ENCODE measurements around the gene ADCY1. TPM values are rescaled to one million over a fixed set of nuclear protein-coding genes. Genes with fewer than 3 reads are reported as not detected.

ADCY1 gene
- total RNA-seq, 4 donors from 2014 or later = 2.5 to 9.0 (median 5.6) TPM

GRCh38 chr7:45563401-45563800 is 10.8 kb upstream of the ADCY1 start:
- TF ChIP-seq CTCF (IDR thresholded peaks at IDR 0.05) (no peak), POLR2A (IDR thresholded peaks at IDR 0.05) (no peak), EP300 (IDR thresholded peaks at IDR 0.05) (no peak)
- H3K9me3 ChIP-seq = peaks cover 0 to 12% (median 0%) of the 10 kb centered on the region in 4 donors
- no peaks in the 10 kb centered on the region for H3K36me3 ChIP-seq
- no peaks in the 10 kb centered on the region for H3K27me3 ChIP-seq
- no peak overlapping the region for H3K4me3 ChIP-seq
- no peak for DNase-seq (ENCODE audit: low spot score in 2 of 2)
- no peak overlapping the region for H3K27ac ChIP-seq
- peaks cover 0 to 19% (median 0%) of the 10 kb centered on the region in 4 donors for H3K4me1 ChIP-seq
- WGBS, 2 donors = 91 to 94% methylated on average over 2 of the region's 2 CpGs

DNA sequence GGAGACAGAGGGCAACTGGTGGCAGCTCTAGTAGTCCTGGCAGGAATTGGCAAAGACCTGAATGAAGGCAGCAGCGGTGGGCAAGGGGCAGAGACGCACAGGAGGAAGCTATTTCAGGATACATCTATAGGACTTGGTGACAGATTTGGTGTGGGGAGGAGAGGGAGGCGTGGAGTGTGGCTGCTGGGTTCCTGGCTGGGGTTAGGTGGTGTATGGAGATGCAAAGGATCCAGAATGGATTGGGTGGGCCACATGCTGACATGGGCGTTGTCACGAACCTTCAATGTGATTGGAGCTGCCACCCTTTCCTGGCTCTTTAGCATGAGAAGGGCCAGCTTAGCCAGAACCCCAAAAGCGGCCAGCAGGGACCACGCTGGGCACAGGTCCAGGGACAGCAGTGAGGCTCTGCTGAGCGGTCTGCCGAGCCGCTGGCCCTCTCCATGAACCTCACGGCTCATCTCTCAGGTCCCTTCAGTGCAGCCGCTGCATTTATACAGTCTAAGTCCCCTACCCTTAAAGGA is 10.2 kb upstream of the ADCY1 start:
- H3K4me3 ChIP-seq = no peak overlapping the region
- no peaks in the 10 kb centered on the region for H3K27me3 ChIP-seq
- peaks cover 0 to 19% (median 0%) of the 10 kb centered on the region in 4 donors for H3K4me1 ChIP-seq
- peaks cover 0 to 12% (median 0%) of the 10 kb centered on the region in 4 donors for H3K9me3 ChIP-seq
- no peak for DNase-seq (ENCODE audit: low spot score in 2 of 2)
- no peaks in the 10 kb centered on the region for H3K36me3 ChIP-seq
- H3K27ac ChIP-seq = no peak overlapping the region
- WGBS, 2 donors = 48 to 52% methylated on average over 12 of the region's 12 CpGs
- TF ChIP-seq CTCF (IDR thresholded peaks at IDR 0.05) (no peak), POLR2A (IDR thresholded peaks at IDR 0.05) (no peak), EP300 (IDR thresholded peaks at IDR 0.05) (no peak)

- H3K4me3 ChIP-seq = no peak overlapping the region
- no peaks in the 10 kb centered on the region for H3K27me3 ChIP-seq
- no peaks in the 10 kb centered on the region for H3K36me3 ChIP-seq
- peaks cover 0 to 19% (median 0%) of the 10 kb centered on the region in 4 donors for H3K4me1 ChIP-seq
- peaks cover 0 to 12% (median 0%) of the 10 kb centered on the region in 4 donors for H3K9me3 ChIP-seq
- no peak for DNase-seq (ENCODE audit: low spot score in 2 of 2)
- no peak overlapping the region for H3K27ac ChIP-seq
- no peak for TF ChIP-seq POLR2A (IDR thresholded peaks at IDR 0.05)
- WGBS, 2 donors = 26 to 32% methylated on average over 8 of the region's 8 CpGs
Measured at GRCh38 chr7:45564485-45564884, 9.7 kb upstream of the ADCY1 start.

DNA sequence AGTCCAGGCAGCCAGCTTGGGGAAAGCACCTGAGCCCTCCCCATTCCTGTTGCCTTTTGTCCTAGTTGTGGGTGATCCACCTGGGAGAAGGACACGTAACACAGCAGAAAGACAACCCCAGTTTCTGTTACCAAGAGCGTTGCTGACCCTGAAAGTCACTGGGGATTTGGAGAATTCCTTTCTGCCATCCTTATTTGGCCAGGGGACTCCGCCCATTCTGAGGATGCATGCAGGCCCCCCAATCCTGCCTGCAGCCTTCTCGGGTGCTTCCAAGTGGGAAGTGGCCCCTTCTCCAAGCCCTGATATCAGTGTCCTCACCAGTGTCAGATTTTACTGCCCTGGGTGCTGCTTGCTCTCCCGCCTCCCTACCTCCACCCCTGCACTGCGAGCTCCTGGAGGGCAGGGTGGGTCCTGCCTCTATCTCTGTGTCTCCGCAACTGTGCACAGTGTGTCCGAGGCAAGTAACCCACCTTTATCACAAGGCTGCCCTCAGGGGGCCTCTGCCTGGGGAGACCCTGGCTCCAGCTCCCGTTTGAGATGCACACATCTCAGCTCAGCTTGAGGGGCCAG is 9.2 kb upstream of the ADCY1 start:
- TF ChIP-seq POLR2A (IDR thresholded peaks at IDR 0.05) (no peak), CTCF (IDR thresholded peaks at IDR 0.05) (no peak), EP300 (IDR thresholded peaks at IDR 0.05) (no peak)
- H3K27ac ChIP-seq = no peak overlapping the region
- DNase-seq (ENCODE audit: low spot score in 2 of 2) = no peak
- H3K36me3 ChIP-seq = no peaks in the 10 kb centered on the region
- 66 to 68% methylated on average over 9 of the region's 9 CpGs for WGBS, 2 donors
- H3K9me3 ChIP-seq = peaks cover 0 to 8% (median 0%) of the 10 kb centered on the region in 4 donors
- H3K27me3 ChIP-seq = no peaks in the 10 kb centered on the region
- H3K4me1 ChIP-seq = peaks cover 0 to 19% (median 0%) of the 10 kb centered on the region in 4 donors
- H3K4me3 ChIP-seq = no peak overlapping the region

DNA sequence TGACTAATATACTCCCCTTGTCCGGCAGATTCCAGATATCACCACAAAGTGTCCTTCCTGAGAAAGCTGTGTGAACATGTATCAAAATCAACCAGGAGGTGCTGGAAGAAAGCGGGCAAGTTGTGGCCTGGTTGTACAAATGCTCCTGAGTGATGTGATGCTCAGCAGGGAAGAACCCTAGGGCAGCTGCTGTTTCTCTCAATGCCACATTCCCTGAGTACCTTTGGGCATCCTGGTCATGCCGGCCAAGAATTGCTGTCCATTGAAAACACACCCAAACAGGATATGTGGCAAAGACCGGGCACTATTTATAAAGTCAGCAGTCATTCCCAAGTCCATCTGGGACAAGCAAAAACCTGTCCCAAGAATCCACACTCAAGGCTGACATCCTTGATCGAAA is 7.8 kb upstream of the ADCY1 start:
- Histone ChIP-seq H3K36me3 (no peaks in the 10 kb centered on the region), H3K9me3 (no peaks in the 10 kb centered on the region), H3K27ac (no peak overlapping the region), H3K27me3 (no peaks in the 10 kb centered on the region), H3K4me1 (peaks cover 0 to 19% (median 0%) of the 10 kb centered on the region in 4 donors), H3K4me3 (no peak overlapping the region)
- 87 to 92% methylated on average over 5 of the region's 5 CpGs for WGBS, 2 donors
- DNase-seq (ENCODE audit: low spot score in 2 of 2) = no peak
- TF ChIP-seq CTCF (IDR thresholded peaks at IDR 0.05) = no peak
- TF ChIP-seq POLR2A (IDR thresholded peaks at IDR 0.05) = no peak
- no peak for TF ChIP-seq EP300 (IDR thresholded peaks at IDR 0.05)
